Measurements from ENCODE around the gene ISYNA1.
A peak's percentile ranks its signal among the peaks of the same experiment; 100 is the strongest.

ISYNA1 gene

GRCh38 chr19:18443831-18444230, 5.9 kb upstream of the ISYNA1 start:
- DNase-seq (ENCODE audit: low read depth) = no peak

- DNase-seq (ENCODE audit: low read depth) = no peak
Measured at GRCh38 chr19:18443406-18443805, 5.5 kb upstream of the ISYNA1 start.

- no peak for DNase-seq (ENCODE audit: low read depth)
Measured at GRCh38 chr19:18442941-18443340, 5.0 kb upstream of the ISYNA1 start.

- DNase-seq (ENCODE audit: low read depth) = no peak
Measured at GRCh38 chr19:18441804-18442788, 4.2 kb upstream of the ISYNA1 start.

GRCh38 chr19:18440936-18441803, 3.2 kb upstream of the ISYNA1 start:
- no peak for DNase-seq (ENCODE audit: low read depth)

GRCh38 chr19:18440415-18440877, 2.5 kb upstream of the ISYNA1 start:
- no peak for DNase-seq (ENCODE audit: low read depth)

GRCh38 chr19:18439910-18440237, 1.9 kb upstream of the ISYNA1 start:
- no peak for DNase-seq (ENCODE audit: low read depth)

- DNase-seq (ENCODE audit: low read depth) = no peak
Measured at GRCh38 chr19:18439025-18439909, 1.3 kb upstream of the ISYNA1 start.

- no peak for DNase-seq (ENCODE audit: low read depth)
Measured at GRCh38 chr19:18438331-18439024, 545 bp upstream of the ISYNA1 start.

- peak; percentile 75 for DNase-seq (ENCODE audit: low read depth)
Measured at GRCh38 chr19:18436671-18437490, 1.1 kb downstream of the ISYNA1 start.

GRCh38 chr19:18435842-18436670, 1.9 kb downstream of the ISYNA1 start:
- no peak for DNase-seq (ENCODE audit: low read depth)

- DNase-seq (ENCODE audit: low read depth) = no peak
Measured at GRCh38 chr19:18435178-18435841, 2.6 kb downstream of the ISYNA1 start.

GRCh38 chr19:18434411-18435175, 3.3 kb downstream of the ISYNA1 start:
- no peak for DNase-seq (ENCODE audit: low read depth)

GRCh38 chr19:18433735-18434398, 4.1 kb downstream of the ISYNA1 start:
- DNase-seq (ENCODE audit: low read depth) = no peak

- DNase-seq (ENCODE audit: low read depth) = no peak
Measured at GRCh38 chr19:18433015-18433691, 4.8 kb downstream of the ISYNA1 start.

GRCh38 chr19:18432275-18433014, 5.5 kb downstream of the ISYNA1 start:
- DNase-seq (ENCODE audit: low read depth) = no peak
